ENCODE results near the gene CCN6. TPM values are rescaled to one million over a fixed set of nuclear protein-coding genes. Genes with fewer than 3 reads are reported as not detected.
"Not testable (repeated sequence)": the region's sequence is repeated elsewhere in the genome, so short reads cannot be mapped to it uniquely, and the experiment has no call there.

CCN6 gene
- total RNA-seq, 1 donor from 2014 or later = not detected

- H3K9me3 Mint-ChIP-seq (ENCODE audit: low read depth) = no peaks in the 10 kb centered on the region
- no peak for DNase-seq (ENCODE audit: low spot score, unreplicated experiment)
- no peak overlapping the region for H3K27ac Mint-ChIP-seq
- no peak overlapping the region for H3K4me3 Mint-ChIP-seq (ENCODE audit: low read depth)
- TF ChIP-seq CTCF (IDR thresholded peaks at IDR 0.05; ENCODE audit: unreplicated experiment) = no peak
- no peaks in the 10 kb centered on the region for H3K4me1 Mint-ChIP-seq (ENCODE audit: low read depth)
- no peaks in the 10 kb centered on the region for H3K27me3 Mint-ChIP-seq
- H3K36me3 Mint-ChIP-seq (ENCODE audit: insufficient read depth) = no peaks in the 10 kb centered on the region
Measured at GRCh38 chr6:112050429-112050828, 3.5 kb upstream of the CCN6 start.

GRCh38 chr6:112051251-112051740 lies 2.6 kb upstream of the CCN6 start:
- H3K27ac Mint-ChIP-seq; DNase-seq (ENCODE audit: low spot score, unreplicated experiment); H3K36me3 Mint-ChIP-seq (ENCODE audit: insufficient read depth); H3K27me3 Mint-ChIP-seq; H3K4me3 Mint-ChIP-seq (ENCODE audit: low read depth); H3K9me3 Mint-ChIP-seq (ENCODE audit: low read depth); H3K4me1 Mint-ChIP-seq (ENCODE audit: low read depth): not testable (repeated sequence)

DNA sequence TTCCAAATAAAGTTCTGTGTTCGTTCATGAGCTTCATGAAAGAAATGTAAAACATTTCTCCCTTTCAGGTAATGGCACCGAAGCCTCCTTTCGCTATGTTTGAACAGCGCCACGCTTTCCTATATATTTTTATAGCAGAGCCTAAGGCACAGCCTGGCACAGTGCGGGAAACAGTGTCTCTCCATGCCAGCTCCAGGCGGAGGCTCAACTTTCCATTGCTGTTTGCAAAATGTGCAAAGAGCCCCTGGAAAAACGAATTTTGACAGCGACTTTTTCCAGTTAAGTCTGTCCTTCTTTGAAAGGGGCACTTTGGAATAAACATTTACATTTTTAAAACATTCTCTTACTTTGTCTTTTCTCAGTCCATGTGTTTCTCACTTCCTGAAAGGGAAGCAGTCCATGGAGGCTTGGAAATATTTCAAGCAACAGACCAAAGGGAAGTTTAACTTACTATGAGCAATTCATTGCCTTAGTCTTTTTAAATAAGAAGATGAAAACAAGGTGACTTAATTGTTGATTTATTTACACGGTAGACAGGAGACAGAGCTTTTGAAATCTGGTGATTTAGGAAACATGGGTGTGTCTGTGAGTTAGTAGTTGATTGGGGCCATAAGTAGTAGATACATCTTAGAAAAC lies 769 bp downstream of the CCN6 start:
- H3K4me3 Mint-ChIP-seq (ENCODE audit: low read depth) = no peak overlapping the region
- no peak for DNase-seq (ENCODE audit: low spot score, unreplicated experiment)
- no peaks in the 10 kb centered on the region for H3K4me1 Mint-ChIP-seq (ENCODE audit: low read depth)
- H3K9me3 Mint-ChIP-seq (ENCODE audit: low read depth) = no peaks in the 10 kb centered on the region
- TF ChIP-seq CTCF (IDR thresholded peaks at IDR 0.05; ENCODE audit: unreplicated experiment) = no peak
- H3K36me3 Mint-ChIP-seq (ENCODE audit: insufficient read depth) = no peaks in the 10 kb centered on the region
- no peaks in the 10 kb centered on the region for H3K27me3 Mint-ChIP-seq
- no peak overlapping the region for H3K27ac Mint-ChIP-seq

- no peaks in the 10 kb centered on the region for H3K36me3 Mint-ChIP-seq (ENCODE audit: insufficient read depth)
- no peak overlapping the region for H3K27ac Mint-ChIP-seq
- TF ChIP-seq CTCF (IDR thresholded peaks at IDR 0.05; ENCODE audit: unreplicated experiment) = no peak
- no peak for DNase-seq (ENCODE audit: low spot score, unreplicated experiment)
- H3K27me3 Mint-ChIP-seq = no peaks in the 10 kb centered on the region
- no peaks in the 10 kb centered on the region for H3K4me1 Mint-ChIP-seq (ENCODE audit: low read depth)
- no peak overlapping the region for H3K4me3 Mint-ChIP-seq (ENCODE audit: low read depth)
- H3K9me3 Mint-ChIP-seq (ENCODE audit: low read depth) = no peaks in the 10 kb centered on the region
Measured at GRCh38 chr6:112058243-112059032, 4.5 kb downstream of the CCN6 start.

- no peaks in the 10 kb centered on the region for H3K36me3 Mint-ChIP-seq (ENCODE audit: insufficient read depth)
- H3K27me3 Mint-ChIP-seq = no peaks in the 10 kb centered on the region
- no peaks in the 10 kb centered on the region for H3K9me3 Mint-ChIP-seq (ENCODE audit: low read depth)
- H3K27ac Mint-ChIP-seq = no peak overlapping the region
- no peaks in the 10 kb centered on the region for H3K4me1 Mint-ChIP-seq (ENCODE audit: low read depth)
- DNase-seq (ENCODE audit: low spot score, unreplicated experiment) = no peak
- H3K4me3 Mint-ChIP-seq (ENCODE audit: low read depth) = no peak overlapping the region
- TF ChIP-seq CTCF (IDR thresholded peaks at IDR 0.05; ENCODE audit: unreplicated experiment) = no peak
Measured at GRCh38 chr6:112061605-112062004, 7.7 kb downstream of the CCN6 start.

Measured in progenitor cell of endocrine pancreas (in vitro differentiated cells).